ELR (cell line): ENCODE data around the gene KCNJ13.
A peak's percentile ranks its signal among the peaks of the same experiment; 100 is the strongest.
"Not testable (repeated sequence)": the region's sequence is repeated elsewhere in the genome, so short reads cannot be mapped to it uniquely, and the experiment has no call there.

Experiments used
- DNase-seq: peaks from one replicate; pipeline ENCODE4 v3.0.0-alpha.2; 2015; ENCODE audit warnings: low read depth

Gene KCNJ13

DNA sequence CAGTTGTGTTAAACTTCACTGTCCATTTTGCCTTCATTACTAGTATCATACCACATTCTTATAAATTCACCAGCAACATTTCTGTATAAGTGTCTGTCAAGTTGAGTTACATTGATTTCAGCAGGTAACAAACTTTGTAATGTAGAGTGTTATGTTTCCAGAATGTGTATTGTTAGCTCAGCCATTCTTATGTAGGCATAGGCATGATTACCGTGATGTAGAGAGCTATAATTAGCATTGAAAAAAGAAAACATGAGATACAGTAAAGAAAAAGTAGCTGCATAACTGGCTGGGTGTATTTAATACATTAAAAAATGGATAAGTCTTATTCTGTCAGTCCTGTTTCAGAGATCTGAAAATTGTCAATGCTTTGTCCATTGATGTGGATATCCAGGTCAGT is 8.5 kb downstream of the KCNJ13 start:
- DNase-seq = no peak

DNA sequence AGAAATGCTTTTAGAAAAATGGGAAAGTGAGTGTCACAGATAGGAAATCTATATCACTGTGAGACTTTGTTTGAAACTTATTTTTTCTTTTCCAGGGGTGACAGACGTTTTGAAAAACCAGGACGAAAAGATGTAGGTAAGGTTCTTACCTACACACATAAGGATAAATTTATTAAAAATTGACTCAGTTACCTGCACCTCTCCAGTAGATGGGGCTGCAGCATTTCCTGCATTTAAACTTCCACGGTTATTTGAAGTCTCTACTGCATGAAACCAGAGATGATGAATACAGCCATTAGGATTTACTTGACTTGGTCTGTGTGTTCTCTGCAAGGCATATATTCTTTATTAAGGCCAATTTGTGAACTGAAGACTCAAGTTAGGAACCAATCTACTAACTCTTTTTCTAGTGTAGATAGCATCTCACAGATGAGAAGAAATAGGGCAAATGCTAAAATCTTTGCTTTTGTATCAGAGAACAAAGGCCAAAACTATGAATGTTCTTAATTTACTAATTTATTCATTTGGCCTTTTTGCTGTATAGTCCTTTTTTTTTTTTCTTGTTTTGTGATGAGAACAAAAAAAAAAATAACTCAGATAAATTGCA is 15.0 kb downstream of the KCNJ13 start:
- peak; percentile 65 for DNase-seq

DNA sequence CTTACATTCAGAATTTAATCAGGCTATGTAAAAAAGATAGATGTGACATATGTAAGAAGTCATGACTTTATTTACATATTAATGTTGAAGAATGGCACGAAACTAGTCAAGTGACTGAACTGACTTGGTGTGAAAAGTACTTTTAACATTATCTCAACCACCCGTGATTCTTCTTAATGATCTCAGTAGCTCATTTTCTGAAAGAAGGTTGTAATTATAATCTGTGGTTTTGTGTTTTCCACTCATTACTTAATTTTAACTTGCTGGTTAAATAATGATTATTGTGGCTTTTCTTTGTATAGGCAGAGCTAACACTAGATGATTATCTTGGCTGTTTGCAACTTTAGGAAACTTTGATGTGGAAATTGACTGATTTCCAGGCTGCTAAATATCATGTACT is 18.5 kb downstream of the KCNJ13 start:
- no peak for DNase-seq

DNA sequence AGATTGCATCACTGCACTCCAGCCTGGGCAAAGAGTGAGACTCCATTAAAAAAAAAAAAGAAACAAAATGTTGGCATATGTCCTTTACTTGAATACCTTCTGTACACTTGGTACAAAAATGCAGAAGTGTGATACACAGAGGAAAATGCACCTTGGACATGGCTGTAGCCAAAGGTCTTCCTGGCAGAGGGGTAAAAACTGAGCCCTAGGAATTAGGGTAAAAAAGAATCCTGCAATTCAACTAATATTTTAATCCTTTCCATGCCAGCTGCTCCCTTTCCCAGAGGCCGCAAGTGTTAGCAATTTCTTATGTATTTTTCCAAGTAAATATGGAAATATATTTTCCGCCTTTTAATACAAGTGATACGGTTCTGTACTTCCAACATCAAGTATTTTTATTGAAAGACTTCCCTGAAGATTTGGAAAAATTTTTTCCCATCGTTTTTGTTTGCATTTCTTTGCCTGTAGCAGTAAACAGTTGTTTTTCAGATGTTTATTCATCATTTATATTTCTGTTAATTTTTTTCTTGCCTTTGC is 26.2 kb downstream of the KCNJ13 start:
- no peak for DNase-seq

DNA sequence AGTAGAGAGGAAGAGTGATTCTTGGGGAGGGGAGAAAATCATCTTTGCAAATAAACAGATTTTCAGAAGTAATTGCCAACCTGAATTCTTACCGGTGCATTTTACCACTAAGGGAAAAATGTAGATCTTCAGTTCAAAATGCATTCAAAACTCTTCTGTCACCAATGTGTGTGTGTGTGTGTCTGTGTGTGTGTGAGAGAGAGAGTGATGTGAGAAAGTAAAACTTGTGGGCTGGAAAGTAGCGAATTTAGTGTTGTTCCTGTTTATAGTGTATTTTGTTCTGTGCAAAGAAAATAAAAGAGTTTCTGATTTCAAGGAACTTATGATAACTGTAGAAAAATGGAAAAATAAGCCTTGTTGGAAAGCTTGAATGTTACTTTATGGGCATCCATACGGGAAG is 27.0 kb downstream of the KCNJ13 start:
- no peak for DNase-seq

DNA sequence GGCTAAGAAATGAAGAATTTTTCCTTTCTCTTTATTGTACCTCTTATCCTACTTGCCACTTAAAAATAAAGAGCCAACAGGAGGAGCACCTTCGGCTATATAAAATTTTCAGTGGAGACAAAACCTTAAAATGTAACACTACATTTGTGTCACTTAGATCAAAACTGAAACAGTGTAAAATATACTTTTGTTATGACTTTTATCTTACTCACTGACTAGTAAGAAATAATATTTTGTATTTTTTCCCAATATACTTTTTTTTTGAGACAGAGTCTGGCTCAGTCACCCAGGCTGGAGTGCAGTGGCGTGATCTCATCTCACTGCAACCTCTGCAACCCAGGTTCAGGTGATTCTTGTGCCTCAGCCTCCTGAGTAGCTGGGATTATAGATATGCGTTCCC is 28.3 kb downstream of the KCNJ13 start:
- no peak for DNase-seq

DNA sequence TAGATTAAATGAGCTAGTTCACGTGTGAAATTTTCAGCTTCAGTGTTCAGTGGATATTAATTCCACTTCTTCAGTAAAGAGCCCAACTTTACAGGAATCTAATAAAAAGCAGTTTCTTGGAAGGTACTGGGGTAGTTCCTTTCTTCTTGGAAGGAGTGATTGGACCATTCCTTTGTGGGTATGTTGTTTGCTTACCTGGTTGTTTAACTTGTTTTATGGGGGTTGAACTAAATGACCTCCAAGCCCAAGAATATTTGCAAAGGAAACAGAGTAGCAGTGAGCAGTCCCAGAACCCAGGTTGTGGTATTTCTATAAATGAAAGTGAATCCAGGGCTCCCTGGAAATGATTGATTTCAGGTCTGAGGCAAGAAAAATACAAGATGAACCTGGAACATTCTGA is 31.4 kb downstream of the KCNJ13 start:
- DNase-seq = no peak

DNA sequence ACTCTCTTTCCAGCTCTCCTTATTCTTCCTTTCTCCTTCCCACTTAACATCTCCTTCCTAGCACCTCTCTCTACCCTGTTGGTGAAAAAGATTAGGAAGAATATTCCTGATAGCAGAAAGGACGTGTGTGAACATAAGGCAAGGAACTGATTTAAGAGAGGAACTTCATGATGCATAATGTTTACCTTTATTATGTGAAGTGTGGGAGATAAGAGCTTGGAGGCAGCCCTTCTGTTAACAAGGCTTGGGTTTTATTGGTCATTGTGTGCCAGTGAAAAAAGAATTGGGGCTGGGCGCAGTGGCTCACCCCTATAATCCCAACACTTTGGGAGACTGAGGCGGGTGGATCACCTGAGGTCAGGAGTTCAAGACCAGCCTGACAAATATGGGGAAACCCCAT is 34.4 kb downstream of the KCNJ13 start:
- DNase-seq = no peak

DNA sequence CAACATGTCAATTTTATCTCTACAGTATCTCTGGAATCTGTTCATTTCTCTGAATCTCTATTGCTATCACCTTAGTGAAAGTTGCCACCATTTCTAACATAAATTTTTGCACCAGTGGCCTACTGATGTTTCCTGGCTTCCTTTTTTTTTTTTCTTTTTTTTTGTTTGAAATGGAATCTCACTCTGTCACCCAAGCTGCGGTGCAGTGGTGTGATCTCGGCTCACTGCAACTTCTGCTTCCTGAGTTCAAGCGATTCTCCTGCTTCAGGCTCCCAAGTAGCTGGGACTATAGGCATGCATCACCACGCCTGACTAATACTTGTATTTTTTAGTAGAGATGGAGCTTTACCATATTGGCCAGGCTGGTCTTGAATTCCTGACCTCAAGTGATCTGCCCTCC is 35.1 kb downstream of the KCNJ13 start:
- no peak for DNase-seq

DNA sequence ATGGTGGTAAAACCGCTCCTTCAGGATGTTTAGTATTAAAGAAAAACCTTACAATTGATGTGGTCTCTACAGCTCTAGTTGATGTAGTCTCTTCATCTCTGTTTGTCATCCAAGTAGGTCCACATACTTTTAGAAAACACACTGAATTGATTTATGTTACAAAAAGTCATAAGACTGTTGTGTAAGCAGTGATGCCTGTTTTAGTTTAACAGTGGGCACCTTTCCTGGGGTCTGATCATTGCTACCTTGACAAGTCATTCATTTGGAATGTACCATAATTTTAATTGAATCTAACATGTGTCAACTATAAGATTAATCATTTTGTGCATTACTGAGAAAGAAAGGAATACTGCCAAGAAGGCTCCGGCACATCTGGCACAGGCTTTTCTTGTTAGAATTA is 44.9 kb downstream of the KCNJ13 start:
- no peak for DNase-seq

DNA sequence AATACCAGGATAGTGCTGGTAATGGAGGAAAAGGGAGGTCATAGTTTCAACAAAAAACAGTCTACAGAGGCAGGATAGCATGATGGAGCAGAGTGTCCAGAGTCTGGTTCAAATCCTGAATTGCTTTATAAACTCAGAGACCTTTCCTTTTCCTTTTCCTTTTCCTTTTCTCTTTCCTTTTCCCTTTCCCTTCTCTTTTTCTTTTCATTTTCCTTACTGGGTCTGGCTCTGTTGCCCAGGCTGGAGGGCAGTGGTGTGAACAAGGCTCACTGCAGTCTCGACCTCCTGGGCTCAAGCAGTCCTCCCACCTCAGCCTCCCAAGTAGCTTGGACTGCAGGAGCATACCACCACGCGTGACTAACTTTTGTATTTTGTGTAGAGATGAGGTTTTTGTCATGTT is 47.6 kb downstream of the KCNJ13 start:
- no peak for DNase-seq

DNA sequence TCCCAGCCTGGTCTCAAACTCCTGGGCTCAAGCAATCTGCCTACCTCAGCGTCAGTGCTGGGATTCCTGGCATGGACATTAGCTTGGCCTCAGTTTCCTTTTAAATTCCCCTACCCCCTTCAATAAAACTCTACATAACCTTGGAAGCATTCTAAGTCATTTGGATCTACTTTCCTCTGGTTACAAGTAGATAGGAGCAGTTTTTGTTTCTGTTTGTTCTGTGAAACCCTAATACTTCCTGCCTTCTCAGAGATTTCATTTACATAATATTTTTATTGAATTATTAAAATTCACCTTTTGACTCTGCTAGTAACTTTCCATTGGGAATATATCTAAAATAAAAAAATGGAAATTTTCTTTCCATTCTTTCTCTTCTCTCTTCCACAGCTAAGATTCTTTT is 53.3 kb downstream of the KCNJ13 start:
- no peak for DNase-seq

DNA sequence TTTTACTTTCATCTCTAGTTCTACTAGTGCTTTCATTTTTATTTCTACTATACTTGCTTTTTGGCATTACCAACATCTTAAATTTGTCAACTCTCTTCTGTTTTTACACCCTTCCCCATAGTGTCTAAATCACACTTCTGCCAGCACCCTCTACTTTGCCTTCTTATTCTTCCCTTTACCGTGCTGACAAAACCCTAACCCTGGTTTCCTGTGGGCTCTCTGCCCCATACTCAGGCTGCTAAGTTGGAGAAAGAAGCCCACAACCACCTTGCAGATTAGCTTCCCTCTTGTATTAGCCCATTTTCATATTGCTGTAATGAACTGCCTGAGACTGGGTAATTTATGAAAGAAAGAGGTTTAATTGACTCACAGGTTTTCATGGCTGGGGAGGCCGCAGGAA is 54.5 kb downstream of the KCNJ13 start:
- DNase-seq = no peak

DNA sequence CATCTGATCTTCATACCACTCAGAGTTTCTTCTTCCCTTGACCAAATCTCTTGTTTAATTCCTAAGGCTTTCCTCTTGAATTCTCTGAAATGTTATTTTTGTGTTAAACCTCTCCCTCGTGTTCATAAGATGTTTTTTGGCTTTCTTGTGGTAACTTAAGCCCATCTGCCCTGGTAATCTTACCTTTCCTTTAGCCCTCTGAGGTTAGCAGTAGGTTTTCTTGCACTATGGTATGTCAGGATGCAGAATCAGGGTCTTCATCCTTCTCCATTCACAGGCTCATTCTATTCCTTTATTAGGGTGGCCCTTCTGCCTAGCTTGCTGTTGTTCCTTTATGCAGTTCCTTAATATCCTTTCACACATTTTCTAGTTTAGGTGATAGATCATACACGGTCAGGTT is 55.1 kb downstream of the KCNJ13 start:
- DNase-seq = no peak

DNA sequence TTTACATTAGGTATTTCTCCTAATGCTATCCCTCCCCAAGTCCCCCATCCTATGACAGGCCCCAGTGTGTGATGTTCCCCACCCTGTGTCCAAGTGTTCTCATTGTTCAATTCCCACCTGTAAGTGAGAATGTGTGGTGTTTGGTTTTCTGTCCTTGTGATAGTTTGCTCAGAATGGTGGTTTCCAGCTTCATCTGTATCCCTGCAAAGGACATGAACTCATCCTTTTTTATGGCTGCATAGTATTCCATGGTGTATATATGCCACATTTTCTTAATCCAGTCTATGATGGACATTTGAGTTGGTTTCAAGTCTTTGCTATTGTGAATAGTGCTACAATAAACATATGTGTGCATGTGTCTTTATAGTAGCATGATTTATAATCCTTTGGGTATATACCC is 56.3 kb downstream of the KCNJ13 start:
- DNase-seq = not testable (repeated sequence)
